GM23248 (cell line): ENCODE measurements around the gene IL17RC.

Source experiments
- EZH2 ChIP-seq: fragments of 200-600 bp; sonication (generic); IDR thresholded peaks from 2 replicates; pipeline ENCODE4 v1.6.1; 2018; ENCODE audit warnings: antibody characterized with exemption, mild to moderate bottlenecking; ENCODE audit not compliant: insufficient read depth, poor library complexity, severe bottlenecking
- EZH2phosphoT487 ChIP-seq: fragments of 200-600 bp; sonication (generic); IDR thresholded peaks from 2 replicates; pipeline ENCODE4 v1.6.1; 2018; ENCODE audit warnings: antibody characterized with exemption, moderate library complexity, mild to moderate bottlenecking, low read depth; ENCODE audit not compliant: insufficient read depth

DNA sequence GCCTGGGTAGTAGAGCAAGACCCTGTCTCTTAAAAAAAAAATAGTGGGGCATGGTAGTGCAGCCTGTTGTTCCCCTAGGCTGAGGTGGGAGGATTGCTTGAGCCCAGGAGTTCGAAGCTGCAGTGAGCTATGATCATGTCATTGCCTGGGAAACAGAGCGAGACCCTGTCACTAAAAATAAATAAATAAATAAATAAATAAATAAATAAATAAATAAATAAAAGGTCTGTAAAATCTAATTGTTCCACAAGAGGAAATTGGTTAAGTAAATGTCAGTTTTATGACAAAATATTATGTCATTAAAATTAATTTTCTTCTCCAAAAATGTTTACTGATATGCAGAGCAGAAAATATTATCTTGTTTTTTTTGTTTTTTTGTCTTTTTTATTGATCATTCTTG, 22.1 kb downstream of the IL17RC start:
- no peak for TF ChIP-seq EZH2
- no peak for TF ChIP-seq EZH2phosphoT487
